ENCODE measurements around the gene LEUTX.
"Not testable (repeated sequence)": the region's sequence is repeated elsewhere in the genome, so short reads cannot be mapped to it uniquely, and the experiment has no call there.

LEUTX gene, protein sequence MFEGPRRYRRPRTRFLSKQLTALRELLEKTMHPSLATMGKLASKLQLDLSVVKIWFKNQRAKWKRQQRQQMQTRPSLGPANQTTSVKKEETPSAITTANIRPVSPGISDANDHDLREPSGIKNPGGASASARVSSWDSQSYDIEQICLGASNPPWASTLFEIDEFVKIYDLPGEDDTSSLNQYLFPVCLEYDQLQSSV

GRCh38 chr19:39778763-39779162, at the start of gene LEUTX:
Gene LEUTX (plus strand): TSS chr19:39778854. CDS start chr19:39778921, 67 bp downstream.
- DNase-seq, result no peak

DNA sequence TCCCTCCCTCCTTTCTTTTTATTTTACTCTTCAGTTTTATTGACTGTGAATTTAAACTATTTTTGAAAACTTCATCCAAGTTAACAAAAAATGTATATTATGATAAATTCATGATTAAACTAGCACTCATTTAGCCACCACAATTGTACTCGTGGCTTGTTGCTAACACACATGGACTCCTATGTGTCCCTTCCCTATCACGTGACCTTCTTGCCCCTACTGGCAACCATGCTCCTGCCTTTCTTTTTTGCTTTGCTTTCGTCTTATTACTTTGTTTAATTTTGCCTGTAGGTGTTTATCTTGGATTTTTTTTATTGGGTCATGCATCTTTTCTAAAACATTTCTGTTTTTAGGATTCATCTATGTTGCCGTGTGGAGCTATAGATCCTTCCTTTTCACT, 49.1 kb upstream of the LEUTX start:
- no peak for DNase-seq

GRCh38 chr19:39731685-39732084, 47.0 kb upstream of the LEUTX start:
- DNase-seq, result no peak

GRCh38 chr19:39733841-39734240, 44.8 kb upstream of the LEUTX start:
- no peak for DNase-seq

DNA sequence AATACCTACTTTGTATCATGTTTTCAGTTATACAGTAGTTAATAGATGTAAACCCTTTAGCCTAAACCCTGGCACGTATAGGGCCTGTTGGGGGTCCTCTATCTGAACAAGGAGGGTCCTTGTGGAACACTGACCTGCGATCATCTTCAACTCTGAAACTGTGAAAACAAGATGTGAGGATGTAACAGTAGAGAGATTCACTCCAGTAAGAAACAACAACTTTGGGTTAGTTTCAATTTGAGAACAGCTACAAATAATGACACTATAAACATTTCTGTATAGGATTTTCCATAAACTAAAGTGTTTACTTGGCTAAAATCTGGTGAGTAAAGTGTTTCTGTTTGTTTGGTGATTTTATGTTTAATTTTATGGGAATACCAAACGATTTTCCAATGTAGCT, 43.0 kb upstream of the LEUTX start:
- DNase-seq, result no peak

- DNase-seq, result no peak
These were observed 42.6 kb upstream of the LEUTX start for GRCh38 chr19:39736088-39736487.

DNA sequence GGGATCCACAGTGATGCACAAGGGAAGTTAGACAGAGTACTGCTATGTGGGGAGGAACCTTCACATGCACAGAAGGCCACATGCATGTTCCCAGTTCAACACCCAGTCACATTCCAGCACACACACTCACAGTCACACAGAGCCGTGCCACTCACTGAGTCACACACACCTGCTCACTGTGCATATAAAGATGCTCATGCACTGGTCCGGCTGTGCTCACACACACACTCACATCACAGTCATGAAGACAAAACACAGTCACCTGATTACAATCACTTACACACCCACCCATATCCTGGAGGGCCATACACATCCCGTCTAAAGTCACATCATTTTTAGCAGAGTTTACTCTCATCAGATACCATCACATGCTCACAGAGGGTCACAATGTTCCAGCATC, 41.3 kb upstream of the LEUTX start:
- no peak for DNase-seq

- no peak for DNase-seq
These were observed 40.8 kb upstream of the LEUTX start, which contains the start of gene CLC for GRCh38 chr19:39737891-39738290. Gene CLC (minus strand): TSS chr19:39738029. CDS start chr19:39737952, 77 bp downstream.

DNA sequence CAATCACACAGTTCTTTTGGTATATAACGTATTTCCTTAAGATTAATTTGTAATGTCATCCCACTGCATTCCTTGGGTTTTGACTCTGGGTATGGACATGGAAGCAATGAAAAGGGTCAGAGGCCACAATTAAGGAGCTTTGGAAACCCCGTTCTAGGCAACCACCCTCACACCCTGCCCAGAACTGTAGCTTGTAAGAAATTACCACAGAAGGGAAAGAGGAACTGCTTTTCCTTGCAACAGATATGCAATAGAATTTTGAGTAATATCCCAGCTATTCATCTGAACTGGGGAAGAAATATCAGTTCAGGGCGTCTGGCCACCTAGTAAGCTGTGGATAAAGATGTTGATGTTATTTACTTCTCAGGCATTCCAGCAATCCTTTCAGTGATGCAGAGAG, 39.8 kb upstream of the LEUTX start:
- DNase-seq, result no peak

GRCh38 chr19:39740395-39740794, 38.3 kb upstream of the LEUTX start:
- DNase-seq, result no peak

DNA sequence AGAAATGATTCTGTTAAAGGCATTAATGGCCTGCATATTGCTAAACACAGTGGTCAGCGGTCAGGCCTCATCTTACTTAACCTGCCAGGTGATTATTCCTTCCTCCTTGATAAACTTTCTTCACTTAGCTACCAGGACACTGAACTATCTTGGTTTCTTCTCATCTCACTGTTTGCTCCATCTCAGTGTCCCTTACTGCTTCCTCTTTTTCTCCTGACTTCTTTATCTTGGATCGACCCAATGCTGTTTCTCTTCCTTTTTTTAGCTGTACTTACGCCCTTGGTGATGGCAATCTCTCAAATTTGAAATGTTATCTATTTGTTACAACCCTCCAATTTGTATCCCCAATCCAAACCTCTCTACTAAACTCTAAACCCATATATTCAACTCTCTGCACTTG, 33.0 kb upstream of the LEUTX start:
- DNase-seq, result no peak

DNA sequence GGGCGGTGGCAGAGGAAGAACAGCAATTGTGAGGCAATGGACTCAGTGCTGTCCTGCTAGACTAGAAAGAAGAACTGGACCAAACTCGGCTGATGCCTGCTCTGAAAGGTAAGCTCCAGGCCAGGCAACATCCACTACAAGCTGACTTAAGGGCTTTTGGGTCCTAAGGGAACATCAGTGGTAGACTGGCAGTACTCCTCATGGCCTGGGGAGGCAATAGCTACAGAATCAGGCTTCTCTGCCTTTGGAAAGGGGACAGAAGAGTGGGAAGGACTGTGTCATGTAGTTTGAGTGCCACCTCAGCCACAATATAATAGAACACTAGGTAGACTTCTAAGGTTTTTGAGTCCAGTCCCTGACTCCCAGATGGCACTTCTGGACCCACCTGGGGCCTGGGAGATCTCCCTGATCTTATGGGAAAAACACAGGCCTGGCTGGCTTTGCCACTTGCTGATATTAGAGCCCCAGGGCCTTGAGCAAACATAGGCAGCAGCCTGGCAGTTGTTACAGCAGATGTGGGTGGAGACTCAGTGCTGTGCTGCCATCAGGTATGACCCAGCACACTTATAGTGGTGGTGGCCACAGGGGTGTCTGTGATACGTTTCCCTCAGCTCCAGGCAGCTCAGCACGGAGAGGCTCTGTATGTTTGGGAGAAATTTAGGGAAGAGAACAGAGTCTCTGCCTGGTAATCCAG, 31.7 kb upstream of the LEUTX start:
- DNase-seq, result no peak

GRCh38 chr19:39749981-39750380, 28.7 kb upstream of the LEUTX start:
- no peak for DNase-seq

GRCh38 chr19:39752390-39752789, 26.3 kb upstream of the LEUTX start:
- no peak for DNase-seq

DNA sequence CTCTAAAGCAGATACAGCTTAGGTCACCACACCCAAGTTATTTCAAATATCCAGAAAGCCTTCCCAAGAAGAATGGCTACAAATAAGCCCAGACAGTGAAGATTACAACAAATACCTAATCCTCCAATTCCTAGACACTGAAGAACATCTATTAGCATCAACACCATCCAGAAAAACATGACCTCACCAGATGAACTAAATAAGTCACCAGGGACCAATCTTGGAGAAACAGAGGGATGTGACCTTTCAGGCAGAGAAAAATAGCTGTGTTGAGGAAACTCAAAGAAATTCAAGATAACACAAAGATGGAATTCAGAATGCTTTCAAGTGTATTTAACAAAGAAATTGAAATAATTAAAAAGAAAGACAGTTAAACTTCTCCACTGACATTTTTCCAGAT, 25.9 kb upstream of the LEUTX start:
- DNase-seq, result no peak

GRCh38 chr19:39754544-39754943, 24.1 kb upstream of the LEUTX start:
- DNase-seq, result no peak

DNA sequence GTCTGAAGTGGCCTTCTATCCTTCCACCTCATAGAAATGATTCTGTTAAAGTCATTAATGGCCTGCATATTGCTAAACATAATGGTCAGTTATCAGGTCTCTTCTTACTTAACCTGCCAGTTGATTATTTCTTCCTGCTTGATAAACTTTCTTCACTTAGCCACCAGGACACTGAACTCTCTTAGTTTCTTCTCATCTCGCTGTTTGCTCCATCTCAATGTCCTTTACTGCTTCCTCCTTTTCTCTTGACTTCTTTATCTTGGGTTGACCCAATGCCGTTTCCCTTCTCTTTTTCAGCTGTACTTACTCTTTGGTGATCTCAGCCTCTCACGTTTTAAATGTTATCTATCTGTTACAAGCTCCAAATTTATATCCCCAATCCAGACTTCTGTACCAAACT, 23.7 kb upstream of the LEUTX start:
- DNase-seq, result no peak

- no peak for DNase-seq
These were observed 19.0 kb upstream of the LEUTX start for GRCh38 chr19:39759457-39760184.

DNA sequence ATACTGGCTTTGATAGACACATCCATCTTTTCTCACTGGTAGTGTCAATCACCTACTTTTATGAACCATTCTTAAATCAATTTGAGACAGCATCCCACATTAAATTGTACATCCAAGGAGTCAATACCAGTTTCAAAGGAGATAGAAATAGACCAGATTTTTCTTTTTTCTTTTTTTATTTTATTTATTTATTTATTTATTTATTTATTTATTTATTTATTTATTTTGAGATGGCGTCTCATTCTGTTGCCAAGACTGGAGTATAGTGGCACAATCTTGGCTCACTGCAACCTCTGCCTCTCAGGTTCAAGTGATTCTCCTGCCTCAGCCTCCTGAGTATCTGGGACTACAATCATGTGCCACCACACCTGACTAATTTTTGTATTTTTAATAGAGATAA, 16.8 kb upstream of the LEUTX start:
- not testable (repeated sequence) for DNase-seq

- peak in 4 of 56 donors; percentile 1 to 10 (median 2) for DNase-seq
These were observed 13.3 kb upstream of the LEUTX start for GRCh38 chr19:39765091-39766076.

- no peak for DNase-seq
These were observed 10.3 kb upstream of the LEUTX start for GRCh38 chr19:39768334-39768733.

Measured in nucleus accumbens (tissue), 56 donors.